ENCODE measurements around the gene TM9SF1.
"Not testable (repeated sequence)": the region's sequence is repeated elsewhere in the genome, so short reads cannot be mapped to it uniquely, and the experiment has no call there.

The TM9SF1 gene

GRCh38 chr14:24212924-24213865 is 18.0 kb upstream of the TM9SF1 start, which contains the start of gene CHMP4A:
Gene CHMP4A (minus strand): TSS chr14:24213488. CDS start chr14:24213439, 49 bp downstream.
- Mint-ChIP-seq H3K4me1 (peaks cover 50% of the 10 kb centered on the region), H3K36me3 (ENCODE audit: low read depth) (peaks cover 41% of the 10 kb centered on the region), H3K4me3 (peak within 1 kb of the TSS; percentile 99), H3K27me3 (peaks cover 2% of the 10 kb centered on the region), H3K9me3 (no peaks in the 10 kb centered on the region), H3K27ac (peak within 1 kb of the TSS; percentile 99)
- DNase-seq = peak; percentile 97
- ATAC-seq = peak; percentile 90

- H3K27ac Mint-ChIP-seq = peak overlapping the region; percentile 29
- no peak for ATAC-seq
- peaks cover 65% of the 10 kb centered on the region for H3K4me1 Mint-ChIP-seq
- H3K36me3 Mint-ChIP-seq (ENCODE audit: low read depth) = peaks cover 57% of the 10 kb centered on the region
- peak overlapping the region; percentile 99 for H3K4me3 Mint-ChIP-seq
- H3K27me3 Mint-ChIP-seq = peaks cover 2% of the 10 kb centered on the region
- no peak for DNase-seq
- no peaks in the 10 kb centered on the region for H3K9me3 Mint-ChIP-seq
These were observed 16.1 kb upstream of the TM9SF1 start for GRCh38 chr14:24211311-24211710.

- H3K27ac Mint-ChIP-seq = no peak overlapping the region
- peaks cover 43% of the 10 kb centered on the region for H3K4me1 Mint-ChIP-seq
- ATAC-seq = no peak
- no peaks in the 10 kb centered on the region for H3K27me3 Mint-ChIP-seq
- no peak for DNase-seq
- peaks cover 70% of the 10 kb centered on the region for H3K36me3 Mint-ChIP-seq (ENCODE audit: low read depth)
- peaks cover 5% of the 10 kb centered on the region for H3K9me3 Mint-ChIP-seq
- H3K4me3 Mint-ChIP-seq = no peak overlapping the region
These were observed 12.4 kb upstream of the TM9SF1 start for GRCh38 chr14:24207625-24208024.

GRCh38 chr14:24207104-24207551 is 11.9 kb upstream of the TM9SF1 start:
- Mint-ChIP-seq H3K9me3 (peaks cover 6% of the 10 kb centered on the region), H3K27ac (peak overlapping the region; percentile 10), H3K27me3 (no peaks in the 10 kb centered on the region), H3K4me1 (peaks cover 40% of the 10 kb centered on the region), H3K4me3 (no peak overlapping the region), H3K36me3 (ENCODE audit: low read depth) (peaks cover 73% of the 10 kb centered on the region)
- DNase-seq = no peak
- no peak for ATAC-seq

- Mint-ChIP-seq H3K9me3 (peaks cover 6% of the 10 kb centered on the region), H3K4me1 (peaks cover 34% of the 10 kb centered on the region), H3K36me3 (ENCODE audit: low read depth) (peaks cover 76% of the 10 kb centered on the region), H3K27ac (peak overlapping the region; percentile 10), H3K27me3 (no peaks in the 10 kb centered on the region), H3K4me3 (no peak overlapping the region)
- ATAC-seq (no peak), DNase-seq (no peak)
These were observed 11.2 kb upstream of the TM9SF1 start for GRCh38 chr14:24206260-24207103.

- Mint-ChIP-seq H3K4me1 (peaks cover 30% of the 10 kb centered on the region), H3K4me3 (no peak overlapping the region), H3K27ac (peak overlapping the region; percentile 21), H3K36me3 (ENCODE audit: low read depth) (peaks cover 73% of the 10 kb centered on the region), H3K27me3 (no peaks in the 10 kb centered on the region), H3K9me3 (peaks cover 6% of the 10 kb centered on the region)
- DNase-seq (no peak), ATAC-seq (no peak)
These were observed 9.2 kb upstream of the TM9SF1 start for GRCh38 chr14:24204163-24205146.

GRCh38 chr14:24203249-24203886 is 8.1 kb upstream of the TM9SF1 start:
- ATAC-seq, H3K4me3 Mint-ChIP-seq, H3K27ac Mint-ChIP-seq, DNase-seq, H3K27me3 Mint-ChIP-seq, H3K9me3 Mint-ChIP-seq: not testable (repeated sequence)
- Mint-ChIP-seq H3K4me1 (peaks cover 39% of the 10 kb centered on the region), H3K36me3 (ENCODE audit: low read depth) (peaks cover 77% of the 10 kb centered on the region)

GRCh38 chr14:24202538-24202937 is 7.3 kb upstream of the TM9SF1 start:
- Mint-ChIP-seq H3K4me1 (peaks cover 38% of the 10 kb centered on the region), H3K36me3 (ENCODE audit: low read depth) (peaks cover 69% of the 10 kb centered on the region)
- not testable (repeated sequence) for H3K4me3 Mint-ChIP-seq, DNase-seq, H3K9me3 Mint-ChIP-seq, ATAC-seq, H3K27ac Mint-ChIP-seq, H3K27me3 Mint-ChIP-seq

GRCh38 chr14:24198814-24199524 is 3.7 kb upstream of the TM9SF1 start:
- Mint-ChIP-seq H3K27me3 (no peaks in the 10 kb centered on the region), H3K9me3 (peaks cover 9% of the 10 kb centered on the region), H3K36me3 (ENCODE audit: low read depth) (peaks cover 48% of the 10 kb centered on the region), H3K4me1 (peaks cover 39% of the 10 kb centered on the region), H3K4me3 (no peak overlapping the region), H3K27ac (no peak overlapping the region)
- DNase-seq (no peak), ATAC-seq (no peak)

GRCh38 chr14:24197056-24197450 is 1.8 kb upstream of the TM9SF1 start:
- DNase-seq (no peak), ATAC-seq (no peak)
- H3K36me3 Mint-ChIP-seq (ENCODE audit: low read depth) = peaks cover 46% of the 10 kb centered on the region
- H3K4me1 Mint-ChIP-seq = peaks cover 50% of the 10 kb centered on the region
- H3K27ac Mint-ChIP-seq = peak overlapping the region; percentile 96
- H3K9me3 Mint-ChIP-seq = peaks cover 3% of the 10 kb centered on the region
- no peaks in the 10 kb centered on the region for H3K27me3 Mint-ChIP-seq
- H3K4me3 Mint-ChIP-seq = peak overlapping the region; percentile 88

- DNase-seq = peak; percentile 22
- H3K9me3 Mint-ChIP-seq = peaks cover 3% of the 10 kb centered on the region
- peak overlapping the region; percentile 88 for H3K4me3 Mint-ChIP-seq
- H3K27me3 Mint-ChIP-seq = no peaks in the 10 kb centered on the region
- H3K36me3 Mint-ChIP-seq (ENCODE audit: low read depth) = peaks cover 44% of the 10 kb centered on the region
- ATAC-seq = no peak
- H3K27ac Mint-ChIP-seq = peak overlapping the region; percentile 96
- H3K4me1 Mint-ChIP-seq = peaks cover 56% of the 10 kb centered on the region
These were observed 1.1 kb upstream of the TM9SF1 start for GRCh38 chr14:24196071-24197055.

- Mint-ChIP-seq H3K4me3 (peak overlapping the region; percentile 88), H3K27ac (peak overlapping the region; percentile 96), H3K36me3 (ENCODE audit: low read depth) (peaks cover 40% of the 10 kb centered on the region), H3K4me1 (peaks cover 57% of the 10 kb centered on the region), H3K27me3 (no peaks in the 10 kb centered on the region), H3K9me3 (peaks cover 3% of the 10 kb centered on the region)
- ATAC-seq (no peak), DNase-seq (no peak)
These were observed 412 bp downstream of the TM9SF1 start for GRCh38 chr14:24194873-24195185.

All from activated naive CD8-positive, alpha-beta T cell treated with anti-CD3 and anti-CD28 coated beads, Interleukin-2, amount 50 U/mL, for 24 hours (primary cell).